K562 (cell line): ENCODE results near the gene OSCAR. TPM values are rescaled to one million over a fixed set of nuclear protein-coding genes. Genes with fewer than 3 reads are reported as not detected.

ENCODE experiments used
- ATAC-seq: fragments of 200-7000 bp; cut with Tn5 transposase; 3 replicates; pipeline ENCODE4 v1.9.1; 2020; ENCODE audit warnings: moderate library complexity
- Bru-seq: library from RNA; stranded (reverse); fragments of 400-500 nt; gene quantifications from one replicate; lab custom pipeline; 2021; lab: Mats Ljungman, UMichigan
- BruChase-seq, 2 experiments: library from RNA; stranded (reverse); fragments of 400-500 nt; gene quantifications; one replicate each; lab custom pipeline; 2021; lab: Mats Ljungman, UMichigan
- BruUV-seq: library from RNA; stranded (reverse); fragments of 400-500 nt; replicated peaks from 2 replicates; lab custom pipeline; 2021; lab: Mats Ljungman, UMichigan
- CTCF ChIA-PET: fragments of 300-600 bp; formaldehyde crosslinking; extraction: SDS; loops from one replicate; lab custom pipeline; 2021; ENCODE audit warnings: low intra/inter-chr PET ratio; lab: Yijun Ruan, JAX
- POLR2A ChIA-PET: fragments of 300-600, 350-650 bp; sonication (Branson Sonifier 250); formaldehyde crosslinking; extraction: SDS; loops from one replicate; lab custom pipeline; 2021; ENCODE audit warnings: antibody characterized with exemption, inconsistent platforms; lab: Yijun Ruan, JAX
- DNase-seq, 4 experiments: peaks; one replicate each; pipeline versions ENCODE4 v3.0.0 to v3.0.0-alpha.2; 2011 to 2018; ENCODE audit warnings: low spot score in 3 of 4, mixed read lengths in 3 of 4; ENCODE audit errors: extremely low read depth in 1 of 4
- FAIRE-seq: peaks from 2 replicates; lab custom pipeline; 2011; peaks lifted over from hg19 to GRCh38; lab: Jason Lieb, UNC
- H2AFZ ChIP-seq: 2 replicates; pipeline ENCODE4 v1.6.0; 2011; ENCODE audit warnings: low read depth, low read length, control low read depth, inconsistent platforms
- H3K27ac ChIP-seq: fragments of 200-600 bp; 3 replicates; pipeline ENCODE4 v1.8.0; 2011; ENCODE audit warnings: low read depth, mild to moderate bottlenecking, control low read depth, inconsistent platforms, low read length, moderate library complexity, mixed read lengths; ENCODE audit errors: extremely low read depth
- H3K27me3 ChIP-seq, 2 experiments: fragments of 300-600 bp in 1 of 2; 2 replicates in 1 of 2; 3 replicates in 1 of 2; pipeline versions ENCODE4 v1.6.0 to v1.8.0; 2011; ENCODE audit warnings: inconsistent platforms in 2 of 2, low read length in 2 of 2, mild to moderate bottlenecking in 1 of 2, mixed read lengths in 1 of 2, moderate library complexity in 1 of 2; ENCODE audit not compliant: control insufficient read depth in 2 of 2, insufficient read depth in 2 of 2
- H3K36me3 ChIP-seq: fragments of 300-600 bp; 3 replicates; pipeline ENCODE4 v1.8.0; 2011; ENCODE audit warnings: mild to moderate bottlenecking, low read length, inconsistent platforms; ENCODE audit not compliant: control insufficient read depth, insufficient read depth
- H3K4me1 ChIP-seq, 2 experiments: fragments of 200-600 bp in 1 of 2; replicated peaks in 1 of 2; 2 replicates in 1 of 2; 3 replicates in 1 of 2; pipeline versions ENCODE4 v1.5.1 to v1.8.0; 2011; ENCODE audit warnings: inconsistent platforms in 2 of 2, low read length in 2 of 2, mild to moderate bottlenecking in 1 of 2, mixed read lengths in 1 of 2, moderate library complexity in 1 of 2; ENCODE audit not compliant: control insufficient read depth in 2 of 2, insufficient read depth in 2 of 2
- H3K4me2 ChIP-seq: 2 replicates; pipeline ENCODE4 v1.6.1; 2011; ENCODE audit warnings: low read length, control low read depth, inconsistent platforms, mixed read lengths; ENCODE audit not compliant: insufficient read depth
- H3K4me3 ChIP-seq: fragments of 200-600 bp; sonication (generic), shearing (Covaris generic); 2 replicates; pipeline ENCODE4 v1.5.1; 2016; ENCODE audit warnings: control low read depth, inconsistent platforms
- H3K79me2 ChIP-seq: fragments of 200-600 bp; 3 replicates; pipeline ENCODE4 v1.8.0; 2011; ENCODE audit warnings: low read length, inconsistent platforms; ENCODE audit not compliant: control insufficient read depth, insufficient read depth
- H3K9ac ChIP-seq, 2 experiments: 2 replicates each; pipeline versions ENCODE4 v1.6.0 to v1.6.1; 2011; ENCODE audit warnings: low read depth in 2 of 2, low read length in 2 of 2, control low read depth in 1 of 2, inconsistent platforms in 1 of 2, mild to moderate bottlenecking in 1 of 2, mixed read lengths in 1 of 2; ENCODE audit not compliant: insufficient read depth in 1 of 2
- H3K9me1 ChIP-seq: one replicate; pipeline ENCODE4 v1.6.0; 2011; ENCODE audit warnings: inconsistent platforms, mild to moderate bottlenecking, low read length, moderate library complexity; ENCODE audit not compliant: control insufficient read depth, insufficient read depth
- H3K9me3 ChIP-seq: replicated peaks from 2 replicates; pipeline ENCODE4 v1.5.1; 2011; ENCODE audit warnings: low read depth, low read length, inconsistent platforms; ENCODE audit not compliant: control insufficient read depth, insufficient read depth
- H4K20me1 ChIP-seq: replicated peaks from 2 replicates; pipeline ENCODE4 v1.6.1; 2011; ENCODE audit warnings: low read length, inconsistent platforms, mixed read lengths; ENCODE audit not compliant: control insufficient read depth, insufficient read depth
- ETV6 ChIP-seq, 3 experiments: fragments of 150-350 bp in 1 of 3; sonication (generic) in 1 of 3; formaldehyde crosslinking in 1 of 3; IDR thresholded peaks; 2 replicates each; pipeline versions ENCODE4 v1.6.1 to v1.8.0; 2014 to 2022; ENCODE audit warnings: borderline replicate concordance in 2 of 3, low read depth in 2 of 3, antibody characterized with exemption in 1 of 3, low read length in 1 of 3, mild to moderate bottlenecking in 1 of 3, missing genetic modification reagents in 1 of 3
- LCOR ChIP-seq: sonication (generic); formaldehyde crosslinking; IDR thresholded peaks from 2 replicates; pipeline ENCODE4 v1.8.0; 2022; ENCODE audit warnings: mild to moderate bottlenecking, missing genetic modification reagents
- ZNF140 ChIP-seq: fragments of 250-450 bp; sonication (Bioruptor Pico); IDR thresholded peaks from 2 replicates; pipeline ENCODE4 v1.8.0; 2021; ENCODE audit warnings: moderate library complexity, mild to moderate bottlenecking, inconsistent platforms
- ZSCAN32 ChIP-seq: fragments of 450-650 bp; formaldehyde crosslinking; IDR thresholded peaks from 2 replicates; pipeline ENCODE4 v1.4.0; 2020; ENCODE audit warnings: mild to moderate bottlenecking, moderate library complexity
- WGBS: fragments of 100-300 bp; shearing (Covaris generic); methylation state at CpG from one replicate; pipeline ENCODE4 v1.1.6; 2016; ENCODE audit warnings: low coverage, mixed read lengths; ENCODE audit not compliant: insufficient coverage; ENCODE audit errors: missing lambda C conversion rate; 5-methylcytosine and 5-hydroxymethylcytosine counted together
- in situ Hi-C: fragments of 300-500 bp; cut with MboI; formaldehyde crosslinking; loops from 4 replicates; pipeline ENCODE4 v1.15.0; 2018; ENCODE audit warnings: inconsistent platforms, mixed read lengths
- intact Hi-C: fragments of 100-400 bp; cut with micrococcal nuclease; formaldehyde crosslinking; loops from 2 replicates; pipeline ENCODE4 v1.14.2; 2022
- long read RNA-seq, 3 experiments: library from polyadenylated mRNA in 2 of 3; library from RNA in 1 of 3; unstranded in 2 of 3; stranded (forward) in 1 of 3; transcript quantifications; one replicate each; pipeline ENCODE4 v2.0.0, GENCODE V29; 2019 to 2022
- polyA minus RNA-seq, 3 experiments: library from RNA; depleted of rRNA, polyadenylated mRNA; stranded (reverse); fragments of >200 nt; gene quantifications; 2 replicates each; pipeline ENCODE4 v1.2.3, GENCODE V29; 2011
- polyA plus RNA-seq, 8 experiments: library from polyadenylated mRNA; depleted of rRNA in 4 of 8; stranded (reverse) in 5 of 8; unstranded in 3 of 8; fragments of >200 nt; fragmentation: Nextera tagmentation in 2 of 8; fragmentation: Illumina TruSeq in 1 of 8; extraction: Ambion mirVana in 2 of 8; extraction: Trizol in 1 of 8; gene quantifications; 2 replicates each; pipeline versions ENCODE4 v1.2.1 to v1.2.3, GENCODE V29; 2011 to 2014; ENCODE audit warnings: inconsistent platforms in 1 of 8, missing spikeins in 1 of 8
- total RNA-seq, 7 experiments: library from RNA; depleted of rRNA in 6 of 7; stranded (reverse); fragments of >200 nt in 6 of 7; fragmentation: Illumina TruSeq in 2 of 7; extraction: Trizol in 2 of 7; gene quantifications; 2 replicates each; pipeline versions ENCODE4 v1.2.1 to v1.2.3, GENCODE V29; 2011 to 2021; ENCODE audit warnings: low replicate concordance in 1 of 7
- TF ChIP-seq, protein P1 (sequence below), 2 experiments: fragments of 450-650 bp in 1 of 2; sonication (generic) in 1 of 2; formaldehyde crosslinking in 1 of 2; IDR thresholded peaks in 1 of 2; conservative IDR thresholded peaks in 1 of 2; 2 replicates each; pipeline versions ENCODE4 v1.6.1 to v1.8.1; 2016 to 2023; ENCODE audit warnings: mild to moderate bottlenecking in 2 of 2, moderate library complexity in 2 of 2, inconsistent platforms in 1 of 2, missing genetic modification reagents in 1 of 2
- TF ChIP-seq, protein P2 (sequence below): fragments of 200-800 bp; sonication (Bioruptor generic); IDR thresholded peaks from 2 replicates; pipeline ENCODE4 v1.6.1; 2017; ENCODE audit warnings: missing genetic modification characterization, missing compliant biosample characterization

Gene OSCAR, protein sequence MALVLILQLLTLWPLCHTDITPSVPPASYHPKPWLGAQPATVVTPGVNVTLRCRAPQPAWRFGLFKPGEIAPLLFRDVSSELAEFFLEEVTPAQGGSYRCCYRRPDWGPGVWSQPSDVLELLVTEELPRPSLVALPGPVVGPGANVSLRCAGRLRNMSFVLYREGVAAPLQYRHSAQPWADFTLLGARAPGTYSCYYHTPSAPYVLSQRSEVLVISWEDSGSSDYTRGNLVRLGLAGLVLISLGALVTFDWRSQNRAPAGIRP
- total RNA-seq (2011; cell fraction: chromatin; rRNA removed; ENCODE audit: low replicate concordance) = 0.63 TPM in 1 of 2 replicates, not detected in the other
- total RNA-seq (2011; cell fraction: nucleolus; rRNA removed) = 0.33 and 0.79 TPM in 2 replicates
- 0.29 and 0.31 TPM in 2 replicates for total RNA-seq (2011; cell fraction: nucleoplasm; rRNA removed)
- total RNA-seq (2014; rRNA removed) = 0.12 TPM in 1 of 2 replicates, not detected in the other
- total RNA-seq (2014; rRNA removed; fragmentation: Illumina TruSeq; extraction: Trizol) = not detected in 2 replicates
- total RNA-seq (2015; rRNA removed; fragmentation: Illumina TruSeq; extraction: Trizol) = not detected in 2 replicates
- 0.34 and 0.62 TPM in 2 replicates for total RNA-seq (2021)
- polyA plus RNA-seq (2011; rRNA removed) = 0.09 and 0.13 TPM in 2 replicates
- 0.09 and 0.18 TPM in 2 replicates for polyA plus RNA-seq (2011; cell fraction: cytosol; rRNA removed)
- 0.31 and 0.37 TPM in 2 replicates for polyA plus RNA-seq (2011; cell fraction: nucleus; rRNA removed)
- 0.18 and 11.9 TPM in 2 replicates for polyA plus RNA-seq (2012)
- polyA plus RNA-seq (2014; fragmentation: Illumina TruSeq; extraction: Trizol) = 0.09 and 0.11 TPM in 2 replicates
- polyA plus RNA-seq (2014; fragmentation: Nextera tagmentation; extraction: Ambion mirVana) = not detected
- polyA plus RNA-seq (2014; rRNA removed) = 0.13 and 0.20 TPM in 2 replicates
- polyA minus RNA-seq (2011; rRNA and poly(A)+ RNA removed) = 0.24 TPM in 1 of 2 replicates, not detected in the other
- polyA minus RNA-seq (2011; cell fraction: cytosol; rRNA and poly(A)+ RNA removed) = not detected in 2 replicates
- polyA minus RNA-seq (2011; cell fraction: nucleus; rRNA and poly(A)+ RNA removed) = not detected in 2 replicates
- percentile 34 among the genes with signal in this experiment for Bru-seq, nascent RNA
- BruChase-seq, experiment 1, labeled RNA remaining after a 2-hour chase = percentile 23 among the genes with signal in this experiment
- percentile 29 among the genes with signal in this experiment for BruChase-seq, experiment 2, labeled RNA remaining after a 6-hour chase
- long read RNA-seq, experiment 1, partial matches to known transcripts = 0 of 1 reads
- long read RNA-seq, experiment 1, other reads (novel, unspliced or antisense) = 1 of 1 reads
- long read RNA-seq, experiment 2 = 0 reads
- long read RNA-seq, experiment 3 = 0 reads

DNA sequence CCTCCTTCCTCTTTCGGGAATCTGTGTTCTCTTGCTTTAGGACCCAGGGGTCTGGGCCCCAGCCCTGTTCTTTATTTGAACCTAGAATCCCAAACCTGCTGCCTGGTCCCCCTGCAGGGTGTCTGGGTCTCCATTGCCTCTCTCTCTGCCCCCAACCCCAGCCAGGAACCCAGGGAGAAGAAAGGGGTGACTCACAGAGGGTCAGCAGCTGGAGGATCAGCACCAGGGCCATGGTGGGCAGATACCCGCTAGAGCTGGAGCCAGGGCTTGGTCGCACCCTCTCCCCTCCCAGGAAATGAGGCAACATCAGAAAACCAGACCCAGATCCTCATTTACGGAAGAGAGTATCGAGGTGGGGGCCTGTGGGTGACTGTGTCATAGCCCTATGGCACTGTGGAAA is at the start of gene OSCAR:
TSS of gene OSCAR (minus strand) at position 243 of the 400 bp plus-strand sequence. CDS start at position 232, 11 bp downstream.
- Histone ChIP-seq H4K20me1 (no peaks in the 10 kb centered on the region), H3K4me2 (no peak within 1 kb of the TSS), H3K9me1 (no peaks in the 10 kb centered on the region), H3K4me3 (no peak within 1 kb of the TSS), H3K4me1 (peaks cover 0 to 34% of the 10 kb centered on the region in 2 experiments; a peak in 4 of 5 replicates), H3K36me3 (peaks cover 13% of the 10 kb centered on the region; the same call in 2 of the 3 replicates), H3K9ac (peak within 1 kb of the TSS in 1 of 2 experiments; percentile 56; a peak in 1 of 4 replicates), H3K27me3 (no peaks in the 10 kb centered on the region), H3K79me2 (peaks cover 24% of the 10 kb centered on the region), H2AFZ (no peak within 1 kb of the TSS), H3K9me3 (no peaks in the 10 kb centered on the region), H3K27ac (no peak within 1 kb of the TSS)
- DNase-seq = no peak
- TF ChIP-seq, protein P1, sequence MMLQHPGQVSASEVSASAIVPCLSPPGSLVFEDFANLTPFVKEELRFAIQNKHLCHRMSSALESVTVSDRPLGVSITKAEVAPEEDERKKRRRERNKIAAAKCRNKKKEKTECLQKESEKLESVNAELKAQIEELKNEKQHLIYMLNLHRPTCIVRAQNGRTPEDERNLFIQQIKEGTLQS (IDR thresholded peaks at IDR 0.05) = peak; percentile 22; the same call in 1 of the 2 replicates
- TF ChIP-seq, protein P1 (CRISPR knock-in tag; conservative IDR thresholded peaks at IDR 0.05) = no peak
- TF ChIP-seq ZNF140 (CRISPR knock-in tag) (no peak), ETV6 (IDR thresholded peaks at IDR 0.05; ENCODE audit: borderline replicate concordance in 1 of 2, low read depth in 2 of 2, low read length in 1 of 2) (no peak), ETV6 (CRISPR knock-in tag; IDR thresholded peaks at IDR 0.05; ENCODE audit: borderline replicate concordance) (no peak), LCOR (CRISPR knock-in tag) (no peak), ZSCAN32 (no peak)
- TF ChIP-seq, protein P2, sequence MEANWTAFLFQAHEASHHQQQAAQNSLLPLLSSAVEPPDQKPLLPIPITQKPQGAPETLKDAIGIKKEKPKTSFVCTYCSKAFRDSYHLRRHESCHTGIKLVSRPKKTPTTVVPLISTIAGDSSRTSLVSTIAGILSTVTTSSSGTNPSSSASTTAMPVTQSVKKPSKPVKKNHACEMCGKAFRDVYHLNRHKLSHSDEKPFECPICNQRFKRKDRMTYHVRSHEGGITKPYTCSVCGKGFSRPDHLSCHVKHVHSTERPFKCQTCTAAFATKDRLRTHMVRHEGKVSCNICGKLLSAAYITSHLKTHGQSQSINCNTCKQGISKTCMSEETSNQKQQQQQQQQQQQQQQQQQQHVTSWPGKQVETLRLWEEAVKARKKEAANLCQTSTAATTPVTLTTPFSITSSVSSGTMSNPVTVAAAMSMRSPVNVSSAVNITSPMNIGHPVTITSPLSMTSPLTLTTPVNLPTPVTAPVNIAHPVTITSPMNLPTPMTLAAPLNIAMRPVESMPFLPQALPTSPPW = 0 out of 2 replicates have a peak, but pooled peaks have one; percentile 26
- intact Hi-C loops (no loop called here), in situ Hi-C loops (no loop called here)
- POLR2A ChIA-PET = interaction anchor here (0.6 kb wide), 1 partner anchor 14 kb away, joined by 5 read pairs; no protein-coding TSS in a partner anchor
- FAIRE-seq = no peak
- CTCF ChIA-PET = no interaction called here
- 38% methylated on average over 5 of the region's 5 CpGs for WGBS
- ATAC-seq = no peak
- BruUV-seq = no TSS peak
